HepG2 (cell line): ENCODE data around the gene CKAP5. TPM values are rescaled to one million over a fixed set of nuclear protein-coding genes. Genes with fewer than 3 reads are reported as not detected.

ENCODE experiments used
- IRF2 ChIP-seq: IDR thresholded peaks from 2 replicates; pipeline ENCODE4 v1.6.1; 2018; ENCODE audit warnings: missing genetic modification reagents, missing compliant biosample characterization
- SNAPC4 ChIP-seq: sonication (generic); formaldehyde crosslinking; IDR thresholded peaks from 2 replicates; pipeline ENCODE4 v1.4.0; 2020; ENCODE audit warnings: mild to moderate bottlenecking, missing genetic modification reagents
- ZHX1 ChIP-seq: sonication (generic); formaldehyde crosslinking; IDR thresholded peaks from 2 replicates; pipeline ENCODE4 v1.8.1; 2022; ENCODE audit warnings: low read depth, mild to moderate bottlenecking, missing genetic modification reagents
- ZMYM4 ChIP-seq: sonication (generic); formaldehyde crosslinking; IDR thresholded peaks from 2 replicates; pipeline ENCODE4 v1.8.1; 2023; ENCODE audit warnings: mild to moderate bottlenecking, missing genetic modification reagents
- ZNF17 ChIP-seq: sonication (generic); formaldehyde crosslinking; IDR thresholded peaks from 2 replicates; pipeline ENCODE4 v1.5.0; 2020; ENCODE audit warnings: mild to moderate bottlenecking, missing genetic modification reagents
- ZNF30 ChIP-seq: sonication (generic); formaldehyde crosslinking; IDR thresholded peaks from 2 replicates; pipeline ENCODE4 v1.5.0; 2020; ENCODE audit warnings: mild to moderate bottlenecking, missing genetic modification reagents
- ZNF333 ChIP-seq: sonication (generic); formaldehyde crosslinking; IDR thresholded peaks from 2 replicates; pipeline ENCODE4 v1.4.0; 2020; ENCODE audit warnings: mild to moderate bottlenecking, missing genetic modification reagents, borderline replicate concordance
- ZNF768 ChIP-seq: sonication (generic); formaldehyde crosslinking; IDR thresholded peaks from 2 replicates; pipeline ENCODE4 v1.4.0; 2020; ENCODE audit warnings: missing genetic modification reagents
- polyA plus RNA-seq, 8 experiments: library from polyadenylated mRNA; depleted of rRNA in 3 of 8; stranded (reverse) in 7 of 8; unstranded in 1 of 8; fragments of >200 nt; fragmentation: Illumina TruSeq in 4 of 8; extraction: Trizol in 4 of 8; gene quantifications; 2 replicates each; pipeline versions ENCODE4 v1.2.1 to v1.2.3, GENCODE V29; 2011 to 2016; ENCODE audit warnings: low read depth in 4 of 8, missing spikeins in 1 of 8, mixed read lengths in 1 of 8; ENCODE audit not compliant: insufficient read depth in 1 of 8
- total RNA-seq, 5 experiments: library from RNA; depleted of rRNA; stranded (reverse); fragments of >200 nt; fragmentation: Illumina TruSeq; extraction: Trizol; gene quantifications; 2 replicates each; pipeline ENCODE4 v1.2.3, GENCODE V29; 2016; ENCODE audit warnings: low read depth in 1 of 5
- TF ChIP-seq, protein P1 (sequence below): sonication (generic); formaldehyde crosslinking; IDR thresholded peaks from 2 replicates; pipeline ENCODE4 v1.4.0; 2020; ENCODE audit warnings: missing genetic modification reagents, borderline replicate concordance
- TF ChIP-seq, protein P2 (sequence below), 2 experiments: IDR thresholded peaks; 2 replicates each; pipeline ENCODE4 v1.6.1; 2011 to 2012; ENCODE audit warnings: low read length in 2 of 2, borderline replicate concordance in 1 of 2, low read depth in 1 of 2, mild to moderate bottlenecking in 1 of 2, moderate library complexity in 1 of 2

The CKAP5 gene
- total and polyA plus RNA-seq, 2 of the 13 experiments (the other 11 are each of a cell fraction or from before 2014, with no cell fraction given): 79.2 to 103 TPM

DNA sequence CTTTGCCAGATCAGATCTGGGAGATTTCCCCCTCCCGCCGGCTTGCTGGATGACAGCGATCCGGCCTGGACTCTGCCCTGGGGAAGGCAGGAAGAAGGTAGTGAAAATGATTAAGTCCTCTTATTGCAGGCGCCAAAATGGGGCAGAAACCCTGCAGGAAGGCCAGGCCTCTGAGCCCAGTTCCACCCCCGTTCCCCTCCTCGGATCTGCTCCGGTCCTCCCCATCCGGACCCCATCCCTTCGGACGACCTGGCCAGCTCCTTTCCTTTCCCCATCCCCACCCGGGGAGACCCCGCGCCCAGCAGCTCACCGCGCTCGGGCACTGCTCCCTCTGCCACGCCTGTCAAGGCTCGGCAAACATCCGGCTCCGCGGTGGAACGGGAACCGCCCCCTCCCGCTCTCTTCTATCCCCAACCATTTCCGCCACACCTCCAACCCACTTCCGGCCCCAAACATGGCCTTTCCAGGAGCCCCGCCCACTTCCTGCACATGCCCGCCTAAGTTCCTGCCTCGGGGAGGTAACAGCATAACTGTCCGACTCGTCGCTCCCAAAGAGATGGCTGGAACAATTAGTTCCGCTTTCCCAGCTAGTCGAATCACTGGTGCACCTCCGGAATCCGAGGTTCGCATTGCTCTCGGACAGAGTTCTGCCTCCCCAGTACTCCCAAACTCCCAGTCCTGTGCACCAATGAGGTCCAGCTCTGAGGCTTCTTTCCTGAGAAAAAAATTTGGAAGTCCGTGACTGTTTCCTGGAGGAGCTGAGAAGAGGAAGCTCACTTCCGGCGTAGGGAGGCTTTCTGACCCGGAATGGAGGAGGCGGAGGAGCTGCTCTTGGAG lies 145.6 kb downstream of the CKAP5 start, which contains the start of the genes ARHGAP1 and ZNF408 (continued):
- TF ChIP-seq ZNF17 (CRISPR knock-in tag): no peak
- TF ChIP-seq ZNF30: no peak
- TF ChIP-seq, protein P1, sequence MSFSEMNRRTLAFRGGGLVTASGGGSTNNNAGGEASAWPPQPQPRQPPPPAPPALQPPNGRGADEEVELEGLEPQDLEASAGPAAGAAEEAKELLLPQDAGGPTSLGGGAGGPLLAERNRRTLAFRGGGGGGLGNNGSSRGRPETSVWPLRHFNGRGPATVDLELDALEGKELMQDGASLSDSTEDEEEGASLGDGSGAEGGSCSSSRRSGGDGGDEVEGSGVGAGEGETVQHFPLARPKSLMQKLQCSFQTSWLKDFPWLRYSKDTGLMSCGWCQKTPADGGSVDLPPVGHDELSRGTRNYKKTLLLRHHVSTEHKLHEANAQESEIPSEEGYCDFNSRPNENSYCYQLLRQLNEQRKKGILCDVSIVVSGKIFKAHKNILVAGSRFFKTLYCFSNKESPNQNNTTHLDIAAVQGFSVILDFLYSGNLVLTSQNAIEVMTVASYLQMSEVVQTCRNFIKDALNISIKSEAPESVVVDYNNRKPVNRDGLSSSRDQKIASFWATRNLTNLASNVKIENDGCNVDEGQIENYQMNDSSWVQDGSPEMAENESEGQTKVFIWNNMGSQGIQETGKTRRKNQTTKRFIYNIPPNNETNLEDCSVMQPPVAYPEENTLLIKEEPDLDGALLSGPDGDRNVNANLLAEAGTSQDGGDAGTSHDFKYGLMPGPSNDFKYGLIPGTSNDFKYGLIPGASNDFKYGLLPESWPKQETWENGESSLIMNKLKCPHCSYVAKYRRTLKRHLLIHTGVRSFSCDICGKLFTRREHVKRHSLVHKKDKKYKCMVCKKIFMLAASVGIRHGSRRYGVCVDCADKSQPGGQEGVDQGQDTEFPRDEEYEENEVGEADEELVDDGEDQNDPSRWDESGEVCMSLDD: no peak
- TF ChIP-seq ZMYM4 (CRISPR knock-in tag): peak; percentile 34; the same call in 1 of the 2 replicates
- TF ChIP-seq, protein P2, sequence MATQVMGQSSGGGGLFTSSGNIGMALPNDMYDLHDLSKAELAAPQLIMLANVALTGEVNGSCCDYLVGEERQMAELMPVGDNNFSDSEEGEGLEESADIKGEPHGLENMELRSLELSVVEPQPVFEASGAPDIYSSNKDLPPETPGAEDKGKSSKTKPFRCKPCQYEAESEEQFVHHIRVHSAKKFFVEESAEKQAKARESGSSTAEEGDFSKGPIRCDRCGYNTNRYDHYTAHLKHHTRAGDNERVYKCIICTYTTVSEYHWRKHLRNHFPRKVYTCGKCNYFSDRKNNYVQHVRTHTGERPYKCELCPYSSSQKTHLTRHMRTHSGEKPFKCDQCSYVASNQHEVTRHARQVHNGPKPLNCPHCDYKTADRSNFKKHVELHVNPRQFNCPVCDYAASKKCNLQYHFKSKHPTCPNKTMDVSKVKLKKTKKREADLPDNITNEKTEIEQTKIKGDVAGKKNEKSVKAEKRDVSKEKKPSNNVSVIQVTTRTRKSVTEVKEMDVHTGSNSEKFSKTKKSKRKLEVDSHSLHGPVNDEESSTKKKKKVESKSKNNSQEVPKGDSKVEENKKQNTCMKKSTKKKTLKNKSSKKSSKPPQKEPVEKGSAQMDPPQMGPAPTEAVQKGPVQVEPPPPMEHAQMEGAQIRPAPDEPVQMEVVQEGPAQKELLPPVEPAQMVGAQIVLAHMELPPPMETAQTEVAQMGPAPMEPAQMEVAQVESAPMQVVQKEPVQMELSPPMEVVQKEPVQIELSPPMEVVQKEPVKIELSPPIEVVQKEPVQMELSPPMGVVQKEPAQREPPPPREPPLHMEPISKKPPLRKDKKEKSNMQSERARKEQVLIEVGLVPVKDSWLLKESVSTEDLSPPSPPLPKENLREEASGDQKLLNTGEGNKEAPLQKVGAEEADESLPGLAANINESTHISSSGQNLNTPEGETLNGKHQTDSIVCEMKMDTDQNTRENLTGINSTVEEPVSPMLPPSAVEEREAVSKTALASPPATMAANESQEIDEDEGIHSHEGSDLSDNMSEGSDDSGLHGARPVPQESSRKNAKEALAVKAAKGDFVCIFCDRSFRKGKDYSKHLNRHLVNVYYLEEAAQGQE (IDR thresholded peaks at IDR 0.05; ENCODE audit: borderline replicate concordance in 1 of 2, low read depth in 1 of 2, low read length in 2 of 2): 0 out of 4 replicates have a peak, but pooled peaks of 1 of the 2 experiments have one; percentile 38
- TF ChIP-seq SNAPC4 (CRISPR knock-in tag): 0 out of 2 replicates have a peak, but pooled peaks have one; percentile 48
- no peak for TF ChIP-seq ZHX1 (CRISPR knock-in tag)
- peak; percentile 42; the same call in 1 of the 2 replicates for TF ChIP-seq ZNF768 (CRISPR knock-in tag)
- peak; percentile 64 for TF ChIP-seq IRF2 (CRISPR knock-in tag)
- TF ChIP-seq ZNF333: no peak
